PFSK-1 (cell line): ENCODE data around the gene CCDC102A.

ENCODE experiments used
- FOXP2 ChIP-seq: optimal IDR thresholded peaks from 2 replicates; pipeline ENCODE3; 2011; ENCODE audit warnings: borderline replicate concordance, control low read depth, inconsistent platforms; ENCODE audit not compliant: insufficient read depth; ENCODE audit errors: extremely low read length, extremely low read depth
- POLR2AphosphoS5 ChIP-seq: IDR thresholded peaks from 2 replicates; pipeline ENCODE4 v1.6.1; 2012; ENCODE audit warnings: low read depth, mild to moderate bottlenecking, control low read depth, low read length, moderate library complexity
- SIN3A ChIP-seq: IDR thresholded peaks from 2 replicates; pipeline ENCODE4 v1.6.1; 2012; ENCODE audit warnings: mild to moderate bottlenecking, low read length, moderate library complexity, borderline replicate concordance; ENCODE audit not compliant: insufficient read depth
- TAF1 ChIP-seq: IDR thresholded peaks from 2 replicates; pipeline ENCODE4 v1.6.1; 2012; ENCODE audit warnings: low read length, control low read depth, borderline replicate concordance; ENCODE audit not compliant: insufficient read depth
- TF ChIP-seq, protein P1 (sequence below), 2 experiments: IDR thresholded peaks; 2 replicates each; pipeline versions ENCODE4 v1.6.1 to v1.8.0; 2011 to 2012; ENCODE audit warnings: low read depth in 2 of 2, low read length in 2 of 2, control low read depth in 1 of 2, inconsistent platforms in 1 of 2, mild to moderate bottlenecking in 1 of 2, moderate library complexity in 1 of 2; ENCODE audit not compliant: insufficient read depth in 1 of 2

Gene CCDC102A

DNA sequence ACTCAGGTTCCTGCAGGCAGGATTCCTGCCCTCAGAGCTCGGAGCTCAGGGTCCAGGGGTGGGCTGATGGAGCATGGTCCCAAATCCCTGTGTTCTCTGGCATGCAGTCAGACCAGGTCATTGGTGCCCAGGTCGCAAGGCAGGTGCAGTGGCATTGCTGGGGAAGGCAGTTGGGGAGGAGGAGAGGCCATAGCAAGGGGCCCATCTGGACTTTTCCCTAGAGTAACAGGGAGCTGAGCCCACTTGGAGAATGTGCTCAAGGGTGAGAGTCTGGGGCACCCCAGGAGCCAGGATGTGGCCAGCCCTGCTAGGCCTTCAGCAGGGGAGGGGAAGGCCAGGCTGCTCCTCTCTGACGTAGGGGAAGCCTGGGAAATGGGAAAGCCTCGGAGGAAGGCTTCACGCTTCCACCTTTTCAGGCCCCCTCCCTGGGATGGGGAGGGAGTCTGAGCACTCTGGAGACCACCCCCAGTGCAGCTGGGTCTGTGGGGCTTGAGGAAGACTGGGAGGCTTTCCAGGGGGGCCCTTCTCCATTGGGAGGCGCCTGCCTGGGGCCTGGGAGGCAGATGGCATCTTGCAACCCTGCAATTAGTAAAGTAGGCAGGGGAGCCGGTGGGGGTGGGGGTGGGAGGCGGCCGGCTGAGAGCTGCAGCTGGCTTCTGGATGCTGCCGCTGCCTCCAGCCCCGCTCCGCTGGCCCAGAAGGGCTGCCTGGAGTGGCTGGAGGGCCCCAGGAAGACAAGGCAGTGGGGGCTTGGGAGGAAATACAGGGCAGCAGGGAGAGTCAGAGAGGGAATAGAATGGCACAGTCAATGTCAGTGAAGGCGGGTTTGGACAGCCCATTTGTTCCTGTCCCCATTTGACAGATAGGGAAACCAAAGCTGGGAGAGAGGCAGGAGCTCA lies 29.0 kb downstream of the CCDC102A start:
- TF ChIP-seq FOXP2: no peak

DNA sequence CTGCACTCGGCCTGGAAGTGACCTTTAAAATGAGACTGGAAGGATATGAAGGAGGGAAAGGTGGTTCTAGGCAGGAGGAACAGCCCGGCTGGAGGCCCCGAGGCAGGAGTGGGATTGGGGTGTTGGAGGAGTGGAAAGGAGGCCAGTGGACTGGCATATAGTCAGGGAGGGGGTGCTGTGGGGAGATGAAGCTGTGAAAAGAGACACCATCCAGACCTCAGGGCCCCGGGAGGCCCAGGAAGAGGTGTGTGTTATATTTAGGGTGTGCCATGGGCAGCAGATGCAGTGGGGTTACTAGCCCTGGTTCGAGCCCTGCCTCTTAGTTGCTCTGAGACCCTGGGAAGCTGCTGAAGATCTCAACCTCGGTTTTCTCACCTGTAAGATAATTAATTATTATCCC lies 31.2 kb downstream of the CCDC102A start:
- TF ChIP-seq POLR2AphosphoS5 (no peak), FOXP2 (no peak), TAF1 (no peak), SIN3A (no peak)
- TF ChIP-seq, protein P1, sequence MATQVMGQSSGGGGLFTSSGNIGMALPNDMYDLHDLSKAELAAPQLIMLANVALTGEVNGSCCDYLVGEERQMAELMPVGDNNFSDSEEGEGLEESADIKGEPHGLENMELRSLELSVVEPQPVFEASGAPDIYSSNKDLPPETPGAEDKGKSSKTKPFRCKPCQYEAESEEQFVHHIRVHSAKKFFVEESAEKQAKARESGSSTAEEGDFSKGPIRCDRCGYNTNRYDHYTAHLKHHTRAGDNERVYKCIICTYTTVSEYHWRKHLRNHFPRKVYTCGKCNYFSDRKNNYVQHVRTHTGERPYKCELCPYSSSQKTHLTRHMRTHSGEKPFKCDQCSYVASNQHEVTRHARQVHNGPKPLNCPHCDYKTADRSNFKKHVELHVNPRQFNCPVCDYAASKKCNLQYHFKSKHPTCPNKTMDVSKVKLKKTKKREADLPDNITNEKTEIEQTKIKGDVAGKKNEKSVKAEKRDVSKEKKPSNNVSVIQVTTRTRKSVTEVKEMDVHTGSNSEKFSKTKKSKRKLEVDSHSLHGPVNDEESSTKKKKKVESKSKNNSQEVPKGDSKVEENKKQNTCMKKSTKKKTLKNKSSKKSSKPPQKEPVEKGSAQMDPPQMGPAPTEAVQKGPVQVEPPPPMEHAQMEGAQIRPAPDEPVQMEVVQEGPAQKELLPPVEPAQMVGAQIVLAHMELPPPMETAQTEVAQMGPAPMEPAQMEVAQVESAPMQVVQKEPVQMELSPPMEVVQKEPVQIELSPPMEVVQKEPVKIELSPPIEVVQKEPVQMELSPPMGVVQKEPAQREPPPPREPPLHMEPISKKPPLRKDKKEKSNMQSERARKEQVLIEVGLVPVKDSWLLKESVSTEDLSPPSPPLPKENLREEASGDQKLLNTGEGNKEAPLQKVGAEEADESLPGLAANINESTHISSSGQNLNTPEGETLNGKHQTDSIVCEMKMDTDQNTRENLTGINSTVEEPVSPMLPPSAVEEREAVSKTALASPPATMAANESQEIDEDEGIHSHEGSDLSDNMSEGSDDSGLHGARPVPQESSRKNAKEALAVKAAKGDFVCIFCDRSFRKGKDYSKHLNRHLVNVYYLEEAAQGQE (IDR thresholded peaks at IDR 0.05; ENCODE audit: insufficient read depth in 1 of 2, low read depth in 2 of 2, low read length in 2 of 2): no peak

DNA sequence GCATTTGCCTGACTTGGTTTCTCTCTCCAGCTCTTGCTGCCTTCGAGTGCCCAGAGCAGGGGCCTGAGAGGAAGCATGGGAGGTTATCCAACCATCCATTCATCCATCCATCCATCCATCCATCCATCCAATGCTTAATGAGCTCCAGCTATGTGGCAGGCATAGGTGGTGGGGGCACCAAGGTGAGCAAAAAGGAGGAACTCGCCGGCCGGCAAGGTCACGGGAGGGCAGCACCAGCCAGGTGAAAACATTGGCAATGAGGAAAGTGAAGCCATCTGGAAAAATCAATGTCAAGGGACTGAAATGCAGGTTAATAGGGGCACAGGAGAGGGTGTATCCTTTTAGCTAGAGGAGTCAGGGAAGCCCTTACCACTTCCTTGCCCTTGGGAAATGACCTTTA lies 31.9 kb downstream of the CCDC102A start:
- TF ChIP-seq, protein P1 (IDR thresholded peaks at IDR 0.05; ENCODE audit: insufficient read depth in 1 of 2, low read depth in 2 of 2, low read length in 2 of 2): no peak
- no peak for TF ChIP-seq TAF1
- no peak for TF ChIP-seq POLR2AphosphoS5
- TF ChIP-seq FOXP2: no peak
- no peak for TF ChIP-seq SIN3A

DNA sequence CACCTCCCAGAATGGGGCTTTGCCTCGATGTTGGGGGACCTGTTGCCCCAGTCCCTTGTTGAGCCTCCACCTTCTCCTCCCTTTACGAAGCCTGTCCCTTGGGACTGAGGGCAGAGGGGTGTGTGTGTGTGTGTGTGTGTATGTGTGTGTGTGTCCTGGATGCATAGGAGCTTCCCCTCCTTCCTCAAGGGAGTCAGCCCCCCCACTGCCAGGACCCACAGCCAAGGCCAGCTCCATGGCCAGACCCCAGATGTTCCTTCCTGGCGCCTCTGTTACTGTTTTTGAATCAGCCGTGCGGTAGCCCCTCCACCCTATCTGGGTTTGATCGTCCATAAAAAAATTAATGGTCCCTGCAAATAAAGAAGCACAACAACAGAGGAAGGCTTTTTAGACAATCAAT lies 32.4 kb downstream of the CCDC102A start:
- TF ChIP-seq, protein P1 (IDR thresholded peaks at IDR 0.05; ENCODE audit: insufficient read depth in 1 of 2, low read depth in 2 of 2, low read length in 2 of 2): no peak
- TF ChIP-seq POLR2AphosphoS5: no peak

DNA sequence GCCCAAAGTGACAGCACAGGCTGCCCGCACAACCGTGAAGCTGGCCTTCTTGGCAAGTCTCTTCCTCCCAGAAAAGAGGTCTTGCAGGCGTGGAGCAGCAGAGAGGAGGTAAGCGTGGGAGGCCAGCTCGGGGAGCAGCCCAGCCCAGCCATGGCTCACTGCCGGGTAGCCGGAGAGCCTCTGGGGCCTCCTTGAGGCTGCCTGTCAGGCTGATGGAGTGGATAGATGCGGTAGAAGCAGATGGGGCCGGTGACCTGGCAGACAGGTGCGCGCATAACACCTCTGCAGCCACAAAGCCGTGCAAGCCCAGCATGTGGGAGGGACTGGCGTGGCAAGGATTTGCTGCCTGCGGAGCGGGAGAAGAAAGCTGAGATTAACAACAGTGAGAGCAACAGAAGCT lies 33.0 kb downstream of the CCDC102A start:
- TF ChIP-seq SIN3A: no peak
- TF ChIP-seq POLR2AphosphoS5: no peak
- no peak for TF ChIP-seq FOXP2
- TF ChIP-seq, protein P1 (IDR thresholded peaks at IDR 0.05; ENCODE audit: insufficient read depth in 1 of 2, low read depth in 2 of 2, low read length in 2 of 2): no peak
- TF ChIP-seq TAF1: no peak
